SK-N-SH treated with all-trans-retinoic acid at 6 μM for 48 hours (cell line): ENCODE results near the gene SLC12A2.

ENCODE experiments used
- ARNTL ChIP-seq: fragments of 450-650 bp; formaldehyde crosslinking; IDR thresholded peaks from 2 replicates; pipeline ENCODE4 v1.5.0; 2020; ENCODE audit warnings: low read depth, mild to moderate bottlenecking, moderate library complexity, borderline replicate concordance
- CREB5 ChIP-seq: fragments of 250-450 bp; sonication (Bioruptor Pico); IDR thresholded peaks from 2 replicates; pipeline ENCODE4 v1.5.1; 2020; ENCODE audit warnings: low read depth, mild to moderate bottlenecking, moderate library complexity
- CSDC2 ChIP-seq: fragments of 250-450 bp; sonication (Bioruptor Pico); IDR thresholded peaks from 2 replicates; pipeline ENCODE4 v1.5.0; 2020; ENCODE audit warnings: mild to moderate bottlenecking, moderate library complexity
- ISL1 ChIP-seq: fragments of 250-450 bp; sonication (Bioruptor Pico); IDR thresholded peaks from 2 replicates; pipeline ENCODE4 v2.1.2; 2022; ENCODE audit warnings: mild to moderate bottlenecking, moderate library complexity
- PATZ1 ChIP-seq: fragments of 250-450 bp; sonication (Bioruptor Pico); IDR thresholded peaks from 2 replicates; pipeline ENCODE4 v1.8.0; 2020; ENCODE audit warnings: mild to moderate bottlenecking, moderate library complexity, borderline replicate concordance
- TSHZ2 ChIP-seq: fragments of 250-450 bp; sonication (Bioruptor Pico); IDR thresholded peaks from 2 replicates; pipeline ENCODE4 v1.5.0; 2020; ENCODE audit warnings: mild to moderate bottlenecking, moderate library complexity
- ZC3H10 ChIP-seq: fragments of 250-450 bp; sonication (Bioruptor Pico); IDR thresholded peaks from 2 replicates; pipeline ENCODE4 v1.5.1; 2021; ENCODE audit warnings: mild to moderate bottlenecking, moderate library complexity
- ZFP3 ChIP-seq: fragments of 250-450 bp; sonication (Bioruptor Pico); IDR thresholded peaks from 2 replicates; pipeline ENCODE4 v1.5.0; 2020; ENCODE audit warnings: mild to moderate bottlenecking, moderate library complexity
- ZFP30 ChIP-seq: fragments of 450-650 bp; formaldehyde crosslinking; IDR thresholded peaks from 2 replicates; pipeline ENCODE4 v1.5.0; 2022; ENCODE audit warnings: mild to moderate bottlenecking, moderate library complexity
- ZNF565 ChIP-seq: fragments of 450-650 bp; formaldehyde crosslinking; conservative IDR thresholded peaks from 2 replicates; pipeline ENCODE4 v1.5.0; 2020; ENCODE audit warnings: low read depth, mild to moderate bottlenecking, moderate library complexity
- ZNF8 ChIP-seq: fragments of 450-650 bp; formaldehyde crosslinking; IDR thresholded peaks from 2 replicates; pipeline ENCODE4 v1.5.0; 2020; ENCODE audit warnings: mild to moderate bottlenecking, moderate library complexity

- no peak for TF ChIP-seq ZFP3 (CRISPR knock-in tag)
- TF ChIP-seq ZFP30, result no peak
- TF ChIP-seq TSHZ2 (CRISPR knock-in tag), result no peak
- TF ChIP-seq CREB5 (CRISPR knock-in tag), result no peak
- TF ChIP-seq ARNTL (CRISPR knock-in tag), result no peak
- TF ChIP-seq PATZ1 (CRISPR knock-in tag), result no peak
- TF ChIP-seq ZNF565 (CRISPR knock-in tag), result no peak
- TF ChIP-seq CSDC2 (CRISPR knock-in tag), result no peak
- no peak for TF ChIP-seq ZC3H10 (CRISPR knock-in tag)
- no peak for TF ChIP-seq ZNF8 (CRISPR knock-in tag)
- no peak for TF ChIP-seq ISL1 (CRISPR knock-in tag)
Measured at GRCh38 chr5:128196791-128197190, 113.2 kb downstream of the SLC12A2 start.
